Measurements from ENCODE around the gene LPP.

DNA sequence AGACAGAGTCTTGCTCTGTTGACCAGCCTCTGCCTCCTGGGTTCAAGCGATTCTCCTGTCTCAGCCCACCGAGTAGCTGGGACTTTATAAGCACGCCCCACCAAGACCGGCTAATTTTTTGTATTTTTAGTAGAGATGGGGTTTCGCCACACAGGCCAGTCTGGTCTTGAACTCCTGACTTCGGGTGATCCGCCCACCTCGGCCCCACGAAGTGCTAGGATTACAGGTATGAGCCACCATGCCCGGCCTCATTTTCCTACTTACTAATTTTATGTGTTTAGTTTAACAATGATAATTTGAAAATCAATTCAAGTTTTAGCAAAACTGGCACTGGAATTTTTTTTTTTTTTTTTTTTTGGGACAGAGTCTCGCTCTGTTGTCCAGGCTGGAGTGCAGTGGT is 336.5 kb downstream of the LPP start:
- TF ChIP-seq, protein P1, sequence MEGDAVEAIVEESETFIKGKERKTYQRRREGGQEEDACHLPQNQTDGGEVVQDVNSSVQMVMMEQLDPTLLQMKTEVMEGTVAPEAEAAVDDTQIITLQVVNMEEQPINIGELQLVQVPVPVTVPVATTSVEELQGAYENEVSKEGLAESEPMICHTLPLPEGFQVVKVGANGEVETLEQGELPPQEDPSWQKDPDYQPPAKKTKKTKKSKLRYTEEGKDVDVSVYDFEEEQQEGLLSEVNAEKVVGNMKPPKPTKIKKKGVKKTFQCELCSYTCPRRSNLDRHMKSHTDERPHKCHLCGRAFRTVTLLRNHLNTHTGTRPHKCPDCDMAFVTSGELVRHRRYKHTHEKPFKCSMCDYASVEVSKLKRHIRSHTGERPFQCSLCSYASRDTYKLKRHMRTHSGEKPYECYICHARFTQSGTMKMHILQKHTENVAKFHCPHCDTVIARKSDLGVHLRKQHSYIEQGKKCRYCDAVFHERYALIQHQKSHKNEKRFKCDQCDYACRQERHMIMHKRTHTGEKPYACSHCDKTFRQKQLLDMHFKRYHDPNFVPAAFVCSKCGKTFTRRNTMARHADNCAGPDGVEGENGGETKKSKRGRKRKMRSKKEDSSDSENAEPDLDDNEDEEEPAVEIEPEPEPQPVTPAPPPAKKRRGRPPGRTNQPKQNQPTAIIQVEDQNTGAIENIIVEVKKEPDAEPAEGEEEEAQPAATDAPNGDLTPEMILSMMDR (IDR thresholded peaks at IDR 0.05): no peak
- no peak for TF ChIP-seq POLR2A (IDR thresholded peaks at IDR 0.05)

Data from Peyer's patch (tissue), 4 donors.